Right atrium auricular region (tissue), 2 donors: ENCODE measurements around the gene FSD2. TPM values are rescaled to one million over a fixed set of nuclear protein-coding genes. Genes with fewer than 3 reads are reported as not detected.

Experiments
- DNase-seq: peaks from one replicate; pipeline ENCODE4 v3.0.0-alpha.2; 2019; ENCODE audit warnings: low spot score
- H3K27ac ChIP-seq, 2 donors: fragments of 200-600 bp; sonication (generic); 1 replicate in 1 of 2; 2 replicates in 1 of 2; pipeline ENCODE4 v1.5.1; 2016 to 2019
- H3K27me3 ChIP-seq, 2 donors: fragments of 200-600 bp; sonication (generic); one replicate each; pipeline versions ENCODE4 v1.5.1 to v1.6.0; 2017 to 2019
- H3K36me3 ChIP-seq: fragments of 200-600 bp; sonication (generic); one replicate; pipeline ENCODE4 v1.5.1; 2016
- H3K4me1 ChIP-seq, 2 donors: fragments of 200-600 bp; sonication (generic); one replicate each; pipeline versions ENCODE4 v1.5.1 to v1.6.0; 2017 to 2019
- H3K4me3 ChIP-seq, 2 donors: fragments of 200-600 bp; sonication (generic); 1 replicate in 1 of 2; 2 replicates in 1 of 2; pipeline ENCODE4 v1.5.1; 2017 to 2019; ENCODE audit warnings: mild to moderate bottlenecking in 1 of 2, moderate library complexity in 1 of 2
- H3K9me3 ChIP-seq, 2 donors: fragments of 200-600 bp; sonication (generic); one replicate each; pipeline ENCODE4 v1.5.1; 2019
- CTCF ChIP-seq, 2 donors: fragments of 200-600 bp; sonication (generic); IDR thresholded peaks; one replicate each; pipeline ENCODE4 v1.5.1; 2019; ENCODE audit warnings: antibody characterized with exemption in 2 of 2
- total RNA-seq, 2 donors: library from RNA; depleted of rRNA; stranded (reverse); fragments of >200 nt; gene quantifications; one replicate each; pipeline ENCODE4 v1.1.0, GENCODE V29; 2016

The FSD2 gene
- total RNA-seq, 2 donors from 2014 or later: 9.0 to 58.8 TPM

- no peak overlapping the region for H3K4me3 ChIP-seq
- no peak overlapping the region for H3K27ac ChIP-seq
- peaks cover 51% of the 10 kb centered on the region for H3K36me3 ChIP-seq
These were observed 41.1 kb downstream of the FSD2 start for GRCh38 chr15:82764740-82765139.

GRCh38 chr15:82764117-82764490 is 41.8 kb downstream of the FSD2 start:
- no peak for DNase-seq
- no peak overlapping the region for H3K27ac ChIP-seq
- H3K36me3 ChIP-seq: peaks cover 52% of the 10 kb centered on the region
- no peak overlapping the region for H3K4me3 ChIP-seq
- no peak for TF ChIP-seq CTCF (IDR thresholded peaks at IDR 0.05)
- no peaks in the 10 kb centered on the region for H3K9me3 ChIP-seq
- no peaks in the 10 kb centered on the region for H3K4me1 ChIP-seq
- H3K27me3 ChIP-seq: no peaks in the 10 kb centered on the region

More at GRCh38 chr15:82764740-82765139, 41.1 kb downstream of the FSD2 start:
- no peaks in the 10 kb centered on the region for H3K27me3 ChIP-seq
- no peaks in the 10 kb centered on the region for H3K4me1 ChIP-seq
- H3K9me3 ChIP-seq: no peaks in the 10 kb centered on the region
- DNase-seq: no peak
- TF ChIP-seq CTCF (IDR thresholded peaks at IDR 0.05): no peak

GRCh38 chr15:82763361-82764116 is 42.3 kb downstream of the FSD2 start:
- peaks cover 57% of the 10 kb centered on the region for H3K36me3 ChIP-seq
- no peaks in the 10 kb centered on the region for H3K27me3 ChIP-seq
- no peak for TF ChIP-seq CTCF (IDR thresholded peaks at IDR 0.05)
- H3K27ac ChIP-seq: no peak overlapping the region
- DNase-seq: no peak
- H3K9me3 ChIP-seq: no peaks in the 10 kb centered on the region
- no peaks in the 10 kb centered on the region for H3K4me1 ChIP-seq
- H3K4me3 ChIP-seq: no peak overlapping the region

- Histone ChIP-seq H3K36me3 (peaks cover 21% of the 10 kb centered on the region), H3K9me3 (no peaks in the 10 kb centered on the region), H3K4me1 (peaks cover 0 to 19% of the 10 kb centered on the region in 2 donors), H3K27me3 (no peaks in the 10 kb centered on the region), H3K4me3 (peak overlapping the region; percentile 69 to 80), H3K27ac (peak overlapping the region in 1 of 2 donors; percentile 89)
- DNase-seq: no peak
- TF ChIP-seq CTCF (IDR thresholded peaks at IDR 0.05): no peak
These were observed 54.6 kb downstream of the FSD2 start for GRCh38 chr15:82751308-82751707.

- Histone ChIP-seq H3K27ac (peak overlapping the region; percentile 85 to 89), H3K4me1 (peaks cover 0 to 19% of the 10 kb centered on the region in 2 donors), H3K4me3 (peak overlapping the region; percentile 69 to 80), H3K36me3 (peaks cover 16% of the 10 kb centered on the region), H3K9me3 (no peaks in the 10 kb centered on the region), H3K27me3 (no peaks in the 10 kb centered on the region)
- no peak for DNase-seq
- TF ChIP-seq CTCF (IDR thresholded peaks at IDR 0.05): no peak
These were observed 55.1 kb downstream of the FSD2 start for GRCh38 chr15:82750831-82751180.
